Occipital lobe (tissue), 2 donors: ENCODE results near the gene EIF2B1. TPM values are rescaled to one million over a fixed set of nuclear protein-coding genes. Genes with fewer than 3 reads are reported as not detected.

ENCODE experiments used
- small RNA-seq: library from RNA; depleted of rRNA; stranded (forward); fragments of <200 nt; gene quantifications from one replicate; pipeline ENCODE3, GENCODE V24; 2014
- total RNA-seq: library from RNA; depleted of rRNA; stranded (reverse); fragments of >200 nt; gene quantifications from one replicate; pipeline ENCODE4 v1.2.3, GENCODE V29; 2014

The EIF2B1 gene
- total RNA-seq, 1 donor from 2014 or later = 27.1 TPM

Small RNA genes within 50 kb of the gene (small RNA-seq; reads per million reads assigned to genes)
- gene SNORA9B = 0.12 reads per million

Other genes starting within 250 kb of the EIF2B1 start
- 31.5 TPM for gene KMT5A, start 249.6 kb downstream of the EIF2B1 start, total RNA-seq
- gene RILPL2, start 197.0 kb downstream of the EIF2B1 start, total RNA-seq = 0.78 TPM
- gene SNRNP35, start 175.5 kb downstream of the EIF2B1 start, total RNA-seq = 25.4 TPM
- gene RILPL1, start 100.0 kb downstream of the EIF2B1 start, total RNA-seq = 4.8 TPM
- 244 TPM for gene TMED2, start 49.1 kb downstream of the EIF2B1 start, total RNA-seq
- gene DDX55, start 31.6 kb downstream of the EIF2B1 start, total RNA-seq = 21.5 TPM
- 38.7 TPM for gene GTF2H3, start 143 bp upstream of the EIF2B1 start, total RNA-seq
- gene TCTN2, start 37.4 kb upstream of the EIF2B1 start, total RNA-seq = 17.9 TPM
- 32.4 TPM for gene ATP6V0A2, start 78.7 kb upstream of the EIF2B1 start, total RNA-seq
- 22.6 TPM for gene DNAH10, start 128.6 kb upstream of the EIF2B1 start, total RNA-seq